H1 (cell line): ENCODE measurements around the gene RARA.

Source experiments
- EZH2 ChIP-seq: fragments of 200-600 bp; sonication (generic); IDR thresholded peaks from 2 replicates; pipeline ENCODE4 v1.7.1; 2012; ENCODE audit warnings: low read depth, mild to moderate bottlenecking, moderate library complexity, low read length, inconsistent platforms; ENCODE audit not compliant: severe bottlenecking
- POLR2A ChIP-seq, 2 experiments: IDR thresholded peaks; 1 replicate in 1 of 2; 2 replicates in 1 of 2; pipeline ENCODE4 v1.6.1; 2011; ENCODE audit warnings: low read depth in 2 of 2, low read length in 2 of 2, mild to moderate bottlenecking in 2 of 2; ENCODE audit errors: control extremely low read depth in 1 of 2
- SIN3A ChIP-seq, 2 experiments: IDR thresholded peaks in 1 of 2; conservative IDR thresholded peaks in 1 of 2; 2 replicates each; pipeline ENCODE4 v1.6.1; 2011 to 2012; ENCODE audit warnings: low read length in 2 of 2, improper control_type of control experiment in 1 of 2, low read depth in 1 of 2, mild to moderate bottlenecking in 1 of 2
- TF ChIP-seq, protein P1 (sequence below), 3 experiments: IDR thresholded peaks; 1 replicate in 2 of 3; 2 replicates in 1 of 3; pipeline versions ENCODE4 v1.5.1 to v1.6.1; 2011; ENCODE audit warnings: low read length in 3 of 3, mild to moderate bottlenecking in 3 of 3, inconsistent platforms in 2 of 3, low read depth in 1 of 3, moderate library complexity in 1 of 3; ENCODE audit not compliant: insufficient read depth in 1 of 3; ENCODE audit errors: control extremely low read depth in 1 of 3

DNA sequence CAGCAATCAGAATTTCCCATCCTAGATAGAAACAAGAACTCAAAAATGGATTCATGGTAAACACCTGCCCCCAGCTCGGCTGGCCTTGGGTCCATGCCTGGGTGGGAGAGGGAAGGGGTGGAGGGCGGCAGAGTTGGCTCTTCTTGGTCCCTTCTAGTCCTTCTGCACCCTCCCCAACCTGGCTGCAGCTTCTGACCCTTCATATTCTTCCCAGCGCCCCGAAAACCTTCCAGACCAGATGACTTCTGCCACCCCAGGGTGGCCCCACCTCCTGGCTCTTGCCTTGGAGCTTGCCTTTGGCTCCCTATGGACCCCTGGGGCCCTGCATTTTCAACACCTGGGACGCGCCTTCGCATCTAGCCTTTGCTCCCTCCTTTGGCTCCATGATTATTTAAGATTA lies 60.9 kb downstream of the RARA start:
- TF ChIP-seq EZH2 (no peak), POLR2A (IDR thresholded peaks at IDR 0.05; ENCODE audit: control extremely low read depth in 1 of 2, low read depth in 2 of 2, low read length in 2 of 2) (no peak), SIN3A (conservative IDR thresholded peaks at IDR 0.05 in 1 of 2, IDR thresholded peaks at IDR 0.05 in 1 of 2; ENCODE audit: low read depth in 1 of 2, low read length in 2 of 2) (no peak)
- TF ChIP-seq, protein P1, sequence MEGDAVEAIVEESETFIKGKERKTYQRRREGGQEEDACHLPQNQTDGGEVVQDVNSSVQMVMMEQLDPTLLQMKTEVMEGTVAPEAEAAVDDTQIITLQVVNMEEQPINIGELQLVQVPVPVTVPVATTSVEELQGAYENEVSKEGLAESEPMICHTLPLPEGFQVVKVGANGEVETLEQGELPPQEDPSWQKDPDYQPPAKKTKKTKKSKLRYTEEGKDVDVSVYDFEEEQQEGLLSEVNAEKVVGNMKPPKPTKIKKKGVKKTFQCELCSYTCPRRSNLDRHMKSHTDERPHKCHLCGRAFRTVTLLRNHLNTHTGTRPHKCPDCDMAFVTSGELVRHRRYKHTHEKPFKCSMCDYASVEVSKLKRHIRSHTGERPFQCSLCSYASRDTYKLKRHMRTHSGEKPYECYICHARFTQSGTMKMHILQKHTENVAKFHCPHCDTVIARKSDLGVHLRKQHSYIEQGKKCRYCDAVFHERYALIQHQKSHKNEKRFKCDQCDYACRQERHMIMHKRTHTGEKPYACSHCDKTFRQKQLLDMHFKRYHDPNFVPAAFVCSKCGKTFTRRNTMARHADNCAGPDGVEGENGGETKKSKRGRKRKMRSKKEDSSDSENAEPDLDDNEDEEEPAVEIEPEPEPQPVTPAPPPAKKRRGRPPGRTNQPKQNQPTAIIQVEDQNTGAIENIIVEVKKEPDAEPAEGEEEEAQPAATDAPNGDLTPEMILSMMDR (IDR thresholded peaks at IDR 0.05; ENCODE audit: control extremely low read depth in 1 of 3, insufficient read depth in 1 of 3, low read depth in 1 of 3, low read length in 3 of 3) = no peak
